CD4-positive, alpha-beta T cell (primary cell): ENCODE measurements around the gene TOR1A. TPM values are rescaled to one million over a fixed set of nuclear protein-coding genes. Genes with fewer than 3 reads are reported as not detected.

Source experiments
- ATAC-seq: fragments of 200-7000 bp; cut with Tn5 transposase; one replicate; pipeline ENCODE4 v1.10.0; 2022; ENCODE audit warnings: mild to moderate bottlenecking; ENCODE audit not compliant: poor library complexity
- CTCF ChIA-PET: fragments of 350-600 bp; sonication (Branson Sonifier 250); formaldehyde crosslinking; loops from one replicate; lab custom pipeline; 2021; ENCODE audit warnings: antibody characterized with exemption, inconsistent platforms; lab: Charles Lee
- POLR2A ChIA-PET: fragments of 350-600 bp; sonication (Branson Sonifier 250); formaldehyde crosslinking; loops from one replicate; lab custom pipeline; 2021; ENCODE audit warnings: antibody characterized with exemption, inconsistent platforms; lab: Charles Lee
- DNase-seq, 14 experiments: peaks; one replicate each; pipeline ENCODE4 v3.0.0-alpha.2; 2013 to 2020; ENCODE audit warnings: mixed read lengths in 2 of 14
- H3K27ac ChIP-seq, 2 donors: one replicate each; pipeline versions ENCODE4 v1.5.1 to v1.7.0; 2013; ENCODE audit warnings: low read length in 2 of 2, low read depth in 1 of 2, mild to moderate bottlenecking in 1 of 2
- H3K27me3 ChIP-seq, 2 experiments: 1 replicate in 1 of 2; 2 replicates in 1 of 2; pipeline versions ENCODE4 v1.6.1 to v1.7.0; 2013; ENCODE audit warnings: low read length in 2 of 2, control low read depth in 1 of 2, mild to moderate bottlenecking in 1 of 2, moderate library complexity in 1 of 2; ENCODE audit not compliant: insufficient read depth in 2 of 2, control insufficient read depth in 1 of 2
- H3K36me3 ChIP-seq: one replicate; pipeline ENCODE4 v1.6.1; 2013; ENCODE audit warnings: low read length, control low read depth; ENCODE audit not compliant: insufficient read depth
- H3K4me1 ChIP-seq: one replicate; pipeline ENCODE4 v1.6.1; 2013; ENCODE audit warnings: low read length, control low read depth; ENCODE audit not compliant: insufficient read depth
- H3K4me3 ChIP-seq: one replicate; pipeline ENCODE4 v1.5.1; 2013; ENCODE audit warnings: mild to moderate bottlenecking, low read length, moderate library complexity
- H3K9me3 ChIP-seq, 2 experiments: 1 replicate in 1 of 2; 2 replicates in 1 of 2; pipeline versions ENCODE4 v1.6.1 to v1.7.0; 2013; ENCODE audit warnings: low read length in 2 of 2, mild to moderate bottlenecking in 2 of 2, control low read depth in 1 of 2, moderate library complexity in 1 of 2; ENCODE audit not compliant: control insufficient read depth in 1 of 2, insufficient read depth in 1 of 2
- H3K27ac Mint-ChIP-seq: one replicate; pipeline ENCODE4 v1.8.0; 2020; ENCODE audit warnings: mixed read lengths
- H3K27me3 Mint-ChIP-seq: one replicate; pipeline ENCODE4 v1.8.0; 2021; ENCODE audit warnings: mixed read lengths
- H3K36me3 Mint-ChIP-seq: one replicate; pipeline ENCODE4 v1.8.0; 2021; ENCODE audit warnings: low read depth, mixed read lengths
- H3K4me1 Mint-ChIP-seq: one replicate; pipeline ENCODE4 v1.8.0; 2021; ENCODE audit warnings: low read depth, mixed read lengths
- H3K4me3 Mint-ChIP-seq: one replicate; pipeline ENCODE4 v1.8.0; 2020; ENCODE audit warnings: mild to moderate bottlenecking, mixed read lengths
- H3K9me3 Mint-ChIP-seq: one replicate; pipeline ENCODE4 v1.8.0; 2020; ENCODE audit warnings: mixed read lengths
- intact Hi-C, 2 experiments: fragments of 100-400 bp; cut with DNase I in 1 of 2; cut with micrococcal nuclease in 1 of 2; formaldehyde crosslinking; loops; one replicate each; pipeline versions ENCODE4 v1.15.1 to v1.9.0; 2023 to 2025; cut with DNase I, micrococcal nuclease
- total RNA-seq, 174 experiments: library from RNA in 2 of 174; stranded (reverse) in 2 of 174; gene quantifications; one replicate each; pipeline ENCODE4 v1.2.3 and lab custom pipeline; 2021 to 2026
- TF ChIP-seq, protein P1 (sequence below): fragments of 200-600 bp; IDR thresholded peaks from one replicate; pipeline ENCODE4 v1.8.0; 2022; ENCODE audit warnings: antibody characterized with exemption, mild to moderate bottlenecking

The TOR1A gene
- total RNA-seq, 2 experiments from 2014 or later, result 12.6 to 13.9 TPM

DNA sequence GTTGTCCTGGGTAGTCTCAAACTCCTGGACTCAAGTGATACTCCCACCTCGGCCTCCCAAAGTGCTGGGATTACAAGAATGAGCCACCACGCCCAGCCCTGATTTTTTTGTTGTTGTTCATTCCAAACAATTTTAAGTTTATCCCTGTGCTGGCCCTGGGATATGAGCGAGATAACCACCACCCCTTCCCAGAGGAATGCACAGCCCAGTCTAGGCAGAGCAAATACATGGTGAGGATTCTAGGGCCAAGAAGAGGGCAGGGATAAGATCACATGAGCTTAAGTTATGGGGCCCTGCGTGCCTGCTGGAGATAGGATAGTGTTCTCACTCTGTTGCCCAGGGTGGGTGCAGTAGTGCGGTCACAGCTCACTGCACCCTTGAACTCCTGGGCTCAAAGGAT, 42.0 kb downstream of the TOR1A start:
- Mint-ChIP-seq H3K27me3 (peaks cover 9% of the 10 kb centered on the region), H3K9me3 (no peaks in the 10 kb centered on the region), H3K27ac (no peak overlapping the region), H3K36me3 (no peaks in the 10 kb centered on the region), H3K4me3 (no peak overlapping the region), H3K4me1 (peaks cover 13% of the 10 kb centered on the region)
- Histone ChIP-seq H3K9me3 (no peaks in the 10 kb centered on the region), H3K4me3 (no peak overlapping the region), H3K4me1 (peaks cover 9% of the 10 kb centered on the region), H3K36me3 (no peaks in the 10 kb centered on the region), H3K27ac (no peak overlapping the region), H3K27me3 (peaks cover 0 to 7% of the 10 kb centered on the region in 2 experiments)
- ChIA-PET POLR2A (no interaction called here), CTCF (interaction anchor here (0.6 to 2.9 kb wide), 2 partner anchors 44 to 481 kb away, joined by 3 to 19 read pairs; no protein-coding TSS in a partner anchor)
- ATAC-seq, result no peak
- intact Hi-C loops, result loop anchor here (1.0 to 5.0 kb wide), 4 partner anchors 170 to 651 kb away; no protein-coding TSS in a partner anchor
- DNase-seq, result no peak
- TF ChIP-seq, protein P1, sequence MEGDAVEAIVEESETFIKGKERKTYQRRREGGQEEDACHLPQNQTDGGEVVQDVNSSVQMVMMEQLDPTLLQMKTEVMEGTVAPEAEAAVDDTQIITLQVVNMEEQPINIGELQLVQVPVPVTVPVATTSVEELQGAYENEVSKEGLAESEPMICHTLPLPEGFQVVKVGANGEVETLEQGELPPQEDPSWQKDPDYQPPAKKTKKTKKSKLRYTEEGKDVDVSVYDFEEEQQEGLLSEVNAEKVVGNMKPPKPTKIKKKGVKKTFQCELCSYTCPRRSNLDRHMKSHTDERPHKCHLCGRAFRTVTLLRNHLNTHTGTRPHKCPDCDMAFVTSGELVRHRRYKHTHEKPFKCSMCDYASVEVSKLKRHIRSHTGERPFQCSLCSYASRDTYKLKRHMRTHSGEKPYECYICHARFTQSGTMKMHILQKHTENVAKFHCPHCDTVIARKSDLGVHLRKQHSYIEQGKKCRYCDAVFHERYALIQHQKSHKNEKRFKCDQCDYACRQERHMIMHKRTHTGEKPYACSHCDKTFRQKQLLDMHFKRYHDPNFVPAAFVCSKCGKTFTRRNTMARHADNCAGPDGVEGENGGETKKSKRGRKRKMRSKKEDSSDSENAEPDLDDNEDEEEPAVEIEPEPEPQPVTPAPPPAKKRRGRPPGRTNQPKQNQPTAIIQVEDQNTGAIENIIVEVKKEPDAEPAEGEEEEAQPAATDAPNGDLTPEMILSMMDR, result no peak

DNA sequence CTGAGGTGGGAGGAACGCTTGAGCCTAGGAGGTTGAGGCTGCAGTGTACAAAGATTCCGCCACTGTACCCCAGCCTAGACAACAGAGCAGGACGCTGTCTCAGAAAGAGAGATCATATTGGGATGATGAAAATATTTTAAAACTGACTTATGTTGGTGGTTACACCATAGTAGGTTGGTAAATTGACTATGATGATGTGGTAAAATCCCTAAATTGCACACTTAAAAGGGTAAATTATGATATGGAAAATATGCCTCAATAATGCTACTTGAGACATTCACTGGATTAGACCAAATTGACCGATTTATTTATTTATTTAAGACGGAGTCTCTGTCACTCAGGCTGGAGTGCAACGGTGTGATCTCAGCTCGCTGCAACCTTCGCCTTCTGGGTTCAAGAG, 42.8 kb downstream of the TOR1A start:
- Mint-ChIP-seq H3K27me3 (peaks cover 13% of the 10 kb centered on the region), H3K27ac (no peak overlapping the region), H3K4me1 (peaks cover 13% of the 10 kb centered on the region), H3K9me3 (no peaks in the 10 kb centered on the region), H3K4me3 (no peak overlapping the region), H3K36me3 (no peaks in the 10 kb centered on the region)
- TF ChIP-seq, protein P1, result no peak
- H3K36me3 ChIP-seq, result no peaks in the 10 kb centered on the region
- no peak overlapping the region for H3K27ac ChIP-seq
- no peak for DNase-seq
- peaks cover 13% of the 10 kb centered on the region for H3K4me1 ChIP-seq
- intact Hi-C loops, result loop anchor here in 1 of 2 experiments (5.0 kb wide), 1 partner anchor 169 kb away; no protein-coding TSS in a partner anchor
- H3K4me3 ChIP-seq, result no peak overlapping the region
- no peaks in the 10 kb centered on the region for H3K9me3 ChIP-seq
- no peak for ATAC-seq
- ChIA-PET POLR2A (no interaction called here), CTCF (interaction anchor here (2.9 kb wide), 1 partner anchor 43 kb away, joined by 19 read pairs; no protein-coding TSS in a partner anchor)
- H3K27me3 ChIP-seq, result peaks cover 0 to 11% of the 10 kb centered on the region in 2 experiments

DNA sequence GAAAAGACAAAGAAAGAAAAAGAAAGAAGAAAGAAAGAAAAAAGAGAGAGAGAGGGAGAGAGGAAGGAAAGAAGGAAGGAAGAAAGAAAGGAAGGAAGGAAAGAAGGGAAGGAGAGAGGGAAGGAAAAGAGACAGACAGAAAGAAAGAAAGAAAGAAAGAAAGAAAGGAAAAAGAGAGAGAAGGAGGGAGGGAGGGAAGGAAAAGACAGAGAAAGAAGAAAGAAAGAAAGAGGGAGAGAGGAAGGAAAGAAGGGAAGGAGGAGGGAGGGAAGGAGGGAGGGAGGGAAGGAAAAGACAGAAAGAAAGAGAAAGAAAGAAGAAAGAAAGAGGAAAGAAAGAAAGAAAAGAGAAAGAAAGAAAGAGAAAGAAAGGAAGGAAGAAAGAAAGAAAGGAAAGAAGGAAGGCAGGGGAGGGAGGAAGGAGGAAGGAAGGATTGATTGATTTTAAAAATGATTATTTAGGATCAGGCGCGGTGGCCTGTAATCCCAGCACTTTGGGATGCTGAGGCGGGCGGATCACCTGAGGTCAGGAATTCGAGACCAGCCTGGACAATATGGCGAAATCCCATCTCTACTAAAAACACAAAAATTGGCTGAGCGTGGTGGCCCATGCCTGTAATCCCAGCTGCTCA, 44.3 kb downstream of the TOR1A start:
- no peak for ATAC-seq
- peaks cover 13% of the 10 kb centered on the region for H3K27me3 Mint-ChIP-seq
- no peaks in the 10 kb centered on the region for H3K36me3 ChIP-seq
- H3K9me3 ChIP-seq, result no peaks in the 10 kb centered on the region
- H3K36me3 Mint-ChIP-seq, result no peaks in the 10 kb centered on the region
- H3K4me1 Mint-ChIP-seq, result peaks cover 13% of the 10 kb centered on the region
- CTCF ChIA-PET, result no interaction called here
- no peak overlapping the region for H3K27ac Mint-ChIP-seq
- no peak overlapping the region for H3K4me3 ChIP-seq
- no peak for DNase-seq
- H3K4me1 ChIP-seq, result peaks cover 13% of the 10 kb centered on the region
- H3K9me3 Mint-ChIP-seq, result no peaks in the 10 kb centered on the region
- POLR2A ChIA-PET, result no interaction called here
- intact Hi-C loops, result loop anchor here in 1 of 2 experiments (5.0 kb wide), 1 partner anchor 167 kb away; no protein-coding TSS in a partner anchor
- no peak overlapping the region for H3K27ac ChIP-seq
- no peak overlapping the region for H3K4me3 Mint-ChIP-seq
- H3K27me3 ChIP-seq, result peaks cover 5 to 11% of the 10 kb centered on the region in 2 experiments
- TF ChIP-seq, protein P1, result no peak
